K562 (cell line): ENCODE measurements around the gene TMEM158. TPM values are rescaled to one million over a fixed set of nuclear protein-coding genes. Genes with fewer than 3 reads are reported as not detected.

Source experiments
- ARID1B ChIP-seq: fragments of 450-650 bp; IDR thresholded peaks from 2 replicates; pipeline ENCODE4 v1.6.1; 2016; ENCODE audit warnings: antibody characterized with exemption, mild to moderate bottlenecking, inconsistent platforms
- BACH1 ChIP-seq: fragments of 200-800 bp; sonication (Bioruptor generic); IDR thresholded peaks from 2 replicates; pipeline ENCODE4 v1.6.1; 2016; ENCODE audit warnings: missing genetic modification characterization, missing compliant biosample characterization
- BHLHE40 ChIP-seq: IDR thresholded peaks from 2 replicates; pipeline ENCODE4 v1.6.1; 2011; ENCODE audit warnings: low read length, improper control_type of control experiment
- CBX3 ChIP-seq, 2 experiments: IDR thresholded peaks; 1 replicate in 1 of 2; 2 replicates in 1 of 2; pipeline ENCODE4 v1.6.1; 2012; ENCODE audit warnings: inconsistent platforms in 2 of 2, low read length in 2 of 2, borderline replicate concordance in 1 of 2, control low read depth in 1 of 2
- ELF4 ChIP-seq: fragments of 450-650 bp; formaldehyde crosslinking; IDR thresholded peaks from 2 replicates; pipeline ENCODE4 v1.4.0; 2022; ENCODE audit warnings: missing genetic modification characterization
- ETS2 ChIP-seq: IDR thresholded peaks from 2 replicates; pipeline ENCODE4 v1.6.1; 2016; ENCODE audit warnings: borderline replicate concordance, missing genetic modification characterization, mild to moderate bottlenecking, moderate library complexity, missing compliant biosample characterization; ENCODE audit not compliant: poor library complexity, severe bottlenecking
- MAFK ChIP-seq: IDR thresholded peaks from 2 replicates; pipeline ENCODE4 v1.6.1; 2011; ENCODE audit warnings: low read length, improper control_type of control experiment
- MTA1 ChIP-seq: fragments of 450-650 bp; IDR thresholded peaks from 2 replicates; pipeline ENCODE4 v1.6.1; 2017; ENCODE audit warnings: borderline replicate concordance
- MYC ChIP-seq, 2 experiments: fragments of 250-450 bp in 1 of 2; sonication (Bioruptor Pico) in 1 of 2; IDR thresholded peaks; 2 replicates each; pipeline versions ENCODE4 v1.5.1 to v1.6.1; 2012 to 2021; ENCODE audit warnings: low read depth in 2 of 2, borderline replicate concordance in 1 of 2, improper control_type of control experiment in 1 of 2, low read length in 1 of 2, mild to moderate bottlenecking in 1 of 2, moderate library complexity in 1 of 2
- NELFE ChIP-seq: IDR thresholded peaks from 2 replicates; pipeline ENCODE4 v1.6.1; 2011; ENCODE audit warnings: mild to moderate bottlenecking; ENCODE audit not compliant: insufficient read depth, insufficient read length
- NR2C1 ChIP-seq, 2 experiments: fragments of 450-650 bp; IDR thresholded peaks; 2 replicates each; pipeline ENCODE4 v1.6.1; 2017; ENCODE audit warnings: mild to moderate bottlenecking in 2 of 2, antibody characterized with exemption in 1 of 2, inconsistent platforms in 1 of 2, missing compliant biosample characterization in 1 of 2, missing genetic modification characterization in 1 of 2
- PRMT5 ChIP-seq: sonication (generic); formaldehyde crosslinking; IDR thresholded peaks from 2 replicates; pipeline ENCODE4 v1.5.0; 2020; ENCODE audit warnings: missing genetic modification reagents
- SUPT5H ChIP-seq: fragments of 450-650 bp; IDR thresholded peaks from 2 replicates; pipeline ENCODE4 v1.6.1; 2016
- THRAP3 ChIP-seq: fragments of 450-650 bp; IDR thresholded peaks from 2 replicates; pipeline ENCODE4 v1.6.1; 2016; ENCODE audit warnings: mild to moderate bottlenecking, inconsistent platforms, borderline replicate concordance
- TSC22D4 ChIP-seq: fragments of 450-650 bp; IDR thresholded peaks from 2 replicates; pipeline ENCODE4 v1.6.1; 2016; ENCODE audit warnings: missing genetic modification characterization, missing biosample characterization, control low read depth
- ZNF133 ChIP-seq: fragments of 250-450 bp; sonication (Bioruptor Pico); IDR thresholded peaks from 2 replicates; pipeline ENCODE4 v1.4.0; 2020; ENCODE audit warnings: mild to moderate bottlenecking
- ZNF143 ChIP-seq: sonication (generic); formaldehyde crosslinking; IDR thresholded peaks from 2 replicates; pipeline ENCODE4 v1.9.0; 2022; ENCODE audit warnings: mild to moderate bottlenecking, missing genetic modification reagents
- ZNF165 ChIP-seq: fragments of 250-450 bp; sonication (Bioruptor Pico); IDR thresholded peaks from 2 replicates; pipeline ENCODE4 v1.4.0; 2020; ENCODE audit warnings: borderline replicate concordance
- ZNF445 ChIP-seq: fragments of 250-450 bp; sonication (Bioruptor Pico); IDR thresholded peaks from 2 replicates; pipeline ENCODE4 v1.4.0; 2020; ENCODE audit warnings: low read depth, mild to moderate bottlenecking, moderate library complexity
- polyA plus RNA-seq, 8 experiments: library from polyadenylated mRNA; depleted of rRNA in 4 of 8; stranded (reverse) in 5 of 8; unstranded in 3 of 8; fragments of >200 nt; fragmentation: Nextera tagmentation in 2 of 8; fragmentation: Illumina TruSeq in 1 of 8; extraction: Ambion mirVana in 2 of 8; extraction: Trizol in 1 of 8; gene quantifications; 2 replicates each; pipeline versions ENCODE4 v1.2.1 to v1.2.3, GENCODE V29; 2011 to 2014; ENCODE audit warnings: inconsistent platforms in 1 of 8, missing spikeins in 1 of 8
- total RNA-seq, 7 experiments: library from RNA; depleted of rRNA in 6 of 7; stranded (reverse); fragments of >200 nt in 6 of 7; fragmentation: Illumina TruSeq in 2 of 7; extraction: Trizol in 2 of 7; gene quantifications; 2 replicates each; pipeline versions ENCODE4 v1.2.1 to v1.2.3, GENCODE V29; 2011 to 2021; ENCODE audit warnings: low replicate concordance in 1 of 7
- TF ChIP-seq, protein P1 (sequence below): fragments of 450-650 bp; formaldehyde crosslinking; IDR thresholded peaks from 2 replicates; pipeline ENCODE4 v1.4.0; 2022; ENCODE audit warnings: missing genetic modification characterization
- TF ChIP-seq, protein P2 (sequence below), 2 experiments: IDR thresholded peaks; 2 replicates each; pipeline ENCODE4 v1.6.1; 2011; ENCODE audit warnings: borderline replicate concordance in 1 of 2, control low read depth in 1 of 2, low read depth in 1 of 2, low read length in 1 of 2, mild to moderate bottlenecking in 1 of 2, mixed read lengths in 1 of 2, moderate library complexity in 1 of 2; ENCODE audit not compliant: insufficient read depth in 1 of 2, insufficient read length in 1 of 2, poor library complexity in 1 of 2, severe bottlenecking in 1 of 2; ENCODE audit errors: extremely low read depth in 1 of 2
- TF ChIP-seq, protein P3 (sequence below): fragments of 450-650 bp; IDR thresholded peaks from 2 replicates; pipeline ENCODE4 v1.6.1; 2016; ENCODE audit warnings: antibody characterized with exemption

Gene TMEM158
- total and polyA plus RNA-seq, 9 of the 15 experiments (the other 6 are each of a cell fraction or from before 2014, with no cell fraction given), result 2.2 to 46.5 (median 8.4) TPM

DNA sequence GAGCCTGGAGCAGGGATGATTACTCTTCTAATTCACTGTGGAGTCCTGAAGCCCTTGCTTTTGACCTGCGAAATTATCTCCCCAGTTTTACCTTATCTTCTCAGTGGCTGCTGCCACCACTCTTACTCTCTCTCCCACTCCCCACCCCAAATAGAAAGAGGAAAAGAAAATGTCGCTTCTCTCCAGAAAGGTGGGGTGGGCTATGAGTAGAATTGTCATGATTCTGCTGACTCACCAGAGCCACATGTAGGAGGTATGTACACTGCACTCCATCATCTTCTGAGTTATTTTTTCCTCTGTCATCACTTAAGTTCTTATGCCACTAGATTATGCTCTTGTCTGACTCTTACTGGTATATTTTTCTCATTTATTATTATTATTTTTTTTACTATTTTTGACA is 43.9 kb upstream of the TMEM158 start (continued):
- TF ChIP-seq, protein P1, sequence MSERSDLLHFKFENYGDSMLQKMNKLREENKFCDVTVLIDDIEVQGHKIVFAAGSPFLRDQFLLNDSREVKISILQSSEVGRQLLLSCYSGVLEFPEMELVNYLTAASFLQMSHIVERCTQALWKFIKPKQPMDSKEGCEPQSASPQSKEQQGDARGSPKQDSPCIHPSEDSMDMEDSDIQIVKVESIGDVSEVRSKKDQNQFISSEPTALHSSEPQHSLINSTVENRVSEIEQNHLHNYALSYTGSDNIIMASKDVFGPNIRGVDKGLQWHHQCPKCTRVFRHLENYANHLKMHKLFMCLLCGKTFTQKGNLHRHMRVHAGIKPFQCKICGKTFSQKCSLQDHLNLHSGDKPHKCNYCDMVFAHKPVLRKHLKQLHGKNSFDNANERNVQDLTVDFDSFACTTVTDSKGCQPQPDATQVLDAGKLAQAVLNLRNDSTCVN (CRISPR knock-in tag), result no peak
- TF ChIP-seq, protein P2, sequence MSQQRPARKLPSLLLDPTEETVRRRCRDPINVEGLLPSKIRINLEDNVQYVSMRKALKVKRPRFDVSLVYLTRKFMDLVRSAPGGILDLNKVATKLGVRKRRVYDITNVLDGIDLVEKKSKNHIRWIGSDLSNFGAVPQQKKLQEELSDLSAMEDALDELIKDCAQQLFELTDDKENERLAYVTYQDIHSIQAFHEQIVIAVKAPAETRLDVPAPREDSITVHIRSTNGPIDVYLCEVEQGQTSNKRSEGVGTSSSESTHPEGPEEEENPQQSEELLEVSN (IDR thresholded peaks at IDR 0.05; ENCODE audit: borderline replicate concordance in 1 of 2, extremely low read depth in 1 of 2, insufficient read depth in 1 of 2, insufficient read length in 1 of 2, low read depth in 1 of 2, low read length in 1 of 2, poor library complexity in 1 of 2, severe bottlenecking in 1 of 2), result peak; percentile 68 to 76
- TF ChIP-seq ETS2 (tag) (no peak), NELFE (no peak), ZNF133 (CRISPR knock-in tag) (no peak), MYC (IDR thresholded peaks at IDR 0.05; ENCODE audit: low read depth, low read length) (peak; percentile 71), MYC (CRISPR knock-in tag; IDR thresholded peaks at IDR 0.05; ENCODE audit: borderline replicate concordance, low read depth) (no peak), THRAP3 (no peak), MAFK (peak; percentile 93), BHLHE40 (0 out of 2 replicates have a peak, but pooled peaks have one; percentile 13), ELF4 (no peak), ZNF165 (no peak), ARID1B (peak; percentile 88), BACH1 (peak; percentile 97), TSC22D4 (tag) (no peak), NR2C1 (IDR thresholded peaks at IDR 0.05) (peak; percentile 36; the same call in 1 of the 2 replicates), NR2C1 (tag; IDR thresholded peaks at IDR 0.05) (peak; percentile 51; the same call in 1 of the 2 replicates), SUPT5H (no peak), MTA1 (peak; percentile 63; the same call in 1 of the 2 replicates), CBX3 (IDR thresholded peaks at IDR 0.05; ENCODE audit: borderline replicate concordance in 1 of 2, low read length in 2 of 2) (peak in 1 of 2 experiments; percentile 78; a peak in 1 of 3 replicates), PRMT5 (CRISPR knock-in tag) (no peak), ZNF445 (no peak), ZNF143 (no peak)
- TF ChIP-seq, protein P3, sequence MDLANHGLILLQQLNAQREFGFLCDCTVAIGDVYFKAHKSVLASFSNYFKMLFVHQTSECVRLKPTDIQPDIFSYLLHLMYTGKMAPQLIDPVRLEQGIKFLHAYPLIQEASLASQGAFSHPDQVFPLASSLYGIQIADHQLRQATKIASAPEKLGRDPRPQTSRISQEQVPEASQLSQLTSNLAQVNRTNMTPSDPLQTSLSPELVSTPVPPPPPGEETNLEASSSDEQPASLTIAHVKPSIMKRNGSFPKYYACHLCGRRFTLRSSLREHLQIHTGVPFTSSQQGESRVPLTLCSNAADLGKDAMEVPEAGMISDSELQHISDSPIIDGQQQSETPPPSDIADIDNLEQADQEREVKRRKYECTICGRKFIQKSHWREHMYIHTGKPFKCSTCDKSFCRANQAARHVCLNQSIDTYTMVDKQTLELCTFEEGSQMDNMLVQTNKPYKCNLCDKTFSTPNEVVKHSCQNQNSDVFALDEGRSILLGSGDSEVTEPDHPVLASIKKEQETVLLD, result 0 out of 2 replicates have a peak, but pooled peaks have one; percentile 46
